Breast epithelium (tissue), 4 donors: ENCODE data around the gene PNLIP. TPM values are rescaled to one million over a fixed set of nuclear protein-coding genes. Genes with fewer than 3 reads are reported as not detected.

Experiments used
- DNase-seq, 2 donors: peaks; one replicate each; pipeline ENCODE4 v3.0.0-alpha.2; 2019; ENCODE audit warnings: low spot score in 2 of 2
- H3K27ac ChIP-seq, 2 donors: fragments of 200-600 bp; sonication (generic) in 1 of 2; one replicate each; pipeline ENCODE4 v1.5.1; 2016 to 2019; ENCODE audit warnings: mild to moderate bottlenecking in 1 of 2
- H3K27me3 ChIP-seq, 2 donors: fragments of 200-600 bp; sonication (generic) in 1 of 2; one replicate each; pipeline versions ENCODE4 v1.5.1 to v1.6.0; 2017 to 2019; ENCODE audit warnings: control low read depth in 1 of 2, mild to moderate bottlenecking in 1 of 2
- H3K36me3 ChIP-seq: fragments of 200-600 bp; one replicate; pipeline ENCODE4 v1.5.1; 2019
- H3K4me1 ChIP-seq, 2 donors: fragments of 200-600 bp; sonication (generic); one replicate each; pipeline ENCODE4 v1.5.1; 2016 to 2019; ENCODE audit warnings: control low read depth in 1 of 2
- H3K4me3 ChIP-seq, 3 donors: fragments of 200-600 bp; sonication (generic); 1 replicate in 2 of 3; 2 replicates in 1 of 3; pipeline ENCODE4 v1.5.1; 2016 to 2019; ENCODE audit warnings: mild to moderate bottlenecking in 3 of 3, moderate library complexity in 2 of 3
- H3K9me3 ChIP-seq, 2 donors: fragments of 200-600 bp; sonication (generic) in 1 of 2; one replicate each; pipeline ENCODE4 v1.5.1; 2016 to 2019; ENCODE audit warnings: control low read depth in 1 of 2
- POLR2A ChIP-seq: fragments of 450-650 bp; IDR thresholded peaks from one replicate; pipeline ENCODE4 v1.6.1; 2016; ENCODE audit warnings: antibody characterized with exemption, mild to moderate bottlenecking, moderate library complexity
- POLR2AphosphoS5 ChIP-seq, 3 donors: sonication (generic); formaldehyde crosslinking; IDR thresholded peaks; one replicate each; pipeline ENCODE4 v1.6.1; 2017; ENCODE audit warnings: antibody characterized with exemption in 3 of 3
- intact Hi-C: fragments of 100-400 bp; cut with DNase I; formaldehyde crosslinking; loops from one replicate; pipeline ENCODE4 v1.15.1; 2023; ENCODE audit warnings: low total_unique reads
- total RNA-seq, 3 donors: library from RNA; depleted of rRNA; stranded (reverse); fragments of >200 nt; gene quantifications; one replicate each; pipeline ENCODE4 v1.1.0, GENCODE V29; 2016
- TF ChIP-seq, protein P1 (sequence below), 3 donors: fragments of 450-650 bp; IDR thresholded peaks; one replicate each; pipeline ENCODE4 v1.5.1; 2016 to 2017; ENCODE audit warnings: antibody characterized with exemption in 3 of 3, mild to moderate bottlenecking in 3 of 3, moderate library complexity in 3 of 3

PNLIP gene
- total RNA-seq, 3 donors from 2014 or later, result not detected

DNA sequence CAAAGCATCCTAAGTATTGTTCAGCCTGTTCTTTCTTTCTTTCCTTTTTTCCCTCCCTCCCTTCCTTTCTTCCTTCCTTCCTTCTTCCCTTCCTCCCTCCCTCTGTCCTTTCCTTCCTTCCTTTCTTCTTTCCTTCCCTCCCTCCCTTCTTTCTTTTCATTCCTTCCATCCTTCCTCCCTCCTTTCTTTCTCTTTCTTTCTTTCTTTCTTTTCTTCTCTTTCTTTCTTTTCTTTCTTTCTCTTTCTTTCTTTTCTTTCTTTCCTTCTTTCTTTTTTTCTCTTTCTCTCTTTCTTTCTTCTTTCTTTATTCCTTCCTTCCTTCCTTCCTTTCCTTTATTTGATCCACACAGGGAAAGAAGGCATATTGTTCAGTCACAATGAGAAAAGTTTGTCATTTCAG is 21.2 kb downstream of the PNLIP start:
- H3K27ac ChIP-seq, result no peak overlapping the region
- no peaks in the 10 kb centered on the region for H3K27me3 ChIP-seq
- intact Hi-C loops, result no loop called here
- DNase-seq, result no peak
- no peak overlapping the region for H3K4me3 ChIP-seq
- no peak for TF ChIP-seq POLR2A
- no peak for TF ChIP-seq POLR2AphosphoS5 (IDR thresholded peaks at IDR 0.05)
- TF ChIP-seq, protein P1, sequence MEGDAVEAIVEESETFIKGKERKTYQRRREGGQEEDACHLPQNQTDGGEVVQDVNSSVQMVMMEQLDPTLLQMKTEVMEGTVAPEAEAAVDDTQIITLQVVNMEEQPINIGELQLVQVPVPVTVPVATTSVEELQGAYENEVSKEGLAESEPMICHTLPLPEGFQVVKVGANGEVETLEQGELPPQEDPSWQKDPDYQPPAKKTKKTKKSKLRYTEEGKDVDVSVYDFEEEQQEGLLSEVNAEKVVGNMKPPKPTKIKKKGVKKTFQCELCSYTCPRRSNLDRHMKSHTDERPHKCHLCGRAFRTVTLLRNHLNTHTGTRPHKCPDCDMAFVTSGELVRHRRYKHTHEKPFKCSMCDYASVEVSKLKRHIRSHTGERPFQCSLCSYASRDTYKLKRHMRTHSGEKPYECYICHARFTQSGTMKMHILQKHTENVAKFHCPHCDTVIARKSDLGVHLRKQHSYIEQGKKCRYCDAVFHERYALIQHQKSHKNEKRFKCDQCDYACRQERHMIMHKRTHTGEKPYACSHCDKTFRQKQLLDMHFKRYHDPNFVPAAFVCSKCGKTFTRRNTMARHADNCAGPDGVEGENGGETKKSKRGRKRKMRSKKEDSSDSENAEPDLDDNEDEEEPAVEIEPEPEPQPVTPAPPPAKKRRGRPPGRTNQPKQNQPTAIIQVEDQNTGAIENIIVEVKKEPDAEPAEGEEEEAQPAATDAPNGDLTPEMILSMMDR (IDR thresholded peaks at IDR 0.05), result no peak
- H3K9me3 ChIP-seq, result no peaks in the 10 kb centered on the region
- H3K4me1 ChIP-seq, result no peaks in the 10 kb centered on the region
- no peaks in the 10 kb centered on the region for H3K36me3 ChIP-seq

- no peaks in the 10 kb centered on the region for H3K9me3 ChIP-seq
- intact Hi-C loops, result no loop called here
- TF ChIP-seq POLR2AphosphoS5 (IDR thresholded peaks at IDR 0.05), result no peak
- H3K27me3 ChIP-seq, result no peaks in the 10 kb centered on the region
- H3K4me3 ChIP-seq, result no peak overlapping the region
- DNase-seq, result no peak
- no peaks in the 10 kb centered on the region for H3K36me3 ChIP-seq
- H3K4me1 ChIP-seq, result no peaks in the 10 kb centered on the region
- H3K27ac ChIP-seq, result no peak overlapping the region
These were observed 21.6 kb downstream of the PNLIP start for GRCh38 chr10:116567335-116567734.

DNA sequence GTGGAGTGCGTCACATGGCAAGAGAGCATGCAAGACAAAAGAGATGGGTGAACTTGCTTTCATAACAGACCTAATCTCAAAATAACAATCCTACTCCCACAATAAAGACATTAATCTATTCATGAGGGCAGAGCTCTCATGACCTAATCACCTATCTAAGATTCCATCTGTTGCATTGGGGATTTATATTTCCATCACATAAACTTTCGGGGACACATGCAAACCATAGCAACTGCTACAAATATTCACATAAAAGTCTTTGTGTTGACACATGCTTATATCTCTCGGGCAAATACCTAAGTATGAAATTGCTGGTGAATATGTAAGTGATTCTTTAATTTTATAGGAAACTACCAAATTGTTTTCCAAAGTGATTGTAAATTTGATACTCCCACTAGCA is 29.1 kb downstream of the PNLIP start:
- no peaks in the 10 kb centered on the region for H3K27me3 ChIP-seq
- DNase-seq, result no peak
- no peaks in the 10 kb centered on the region for H3K4me1 ChIP-seq
- TF ChIP-seq POLR2AphosphoS5 (IDR thresholded peaks at IDR 0.05) (no peak), POLR2A (no peak)
- TF ChIP-seq, protein P1 (IDR thresholded peaks at IDR 0.05), result no peak
- H3K27ac ChIP-seq, result no peak overlapping the region
- H3K36me3 ChIP-seq, result no peaks in the 10 kb centered on the region
- intact Hi-C loops, result no loop called here
- H3K4me3 ChIP-seq, result no peak overlapping the region
- H3K9me3 ChIP-seq, result no peaks in the 10 kb centered on the region

DNA sequence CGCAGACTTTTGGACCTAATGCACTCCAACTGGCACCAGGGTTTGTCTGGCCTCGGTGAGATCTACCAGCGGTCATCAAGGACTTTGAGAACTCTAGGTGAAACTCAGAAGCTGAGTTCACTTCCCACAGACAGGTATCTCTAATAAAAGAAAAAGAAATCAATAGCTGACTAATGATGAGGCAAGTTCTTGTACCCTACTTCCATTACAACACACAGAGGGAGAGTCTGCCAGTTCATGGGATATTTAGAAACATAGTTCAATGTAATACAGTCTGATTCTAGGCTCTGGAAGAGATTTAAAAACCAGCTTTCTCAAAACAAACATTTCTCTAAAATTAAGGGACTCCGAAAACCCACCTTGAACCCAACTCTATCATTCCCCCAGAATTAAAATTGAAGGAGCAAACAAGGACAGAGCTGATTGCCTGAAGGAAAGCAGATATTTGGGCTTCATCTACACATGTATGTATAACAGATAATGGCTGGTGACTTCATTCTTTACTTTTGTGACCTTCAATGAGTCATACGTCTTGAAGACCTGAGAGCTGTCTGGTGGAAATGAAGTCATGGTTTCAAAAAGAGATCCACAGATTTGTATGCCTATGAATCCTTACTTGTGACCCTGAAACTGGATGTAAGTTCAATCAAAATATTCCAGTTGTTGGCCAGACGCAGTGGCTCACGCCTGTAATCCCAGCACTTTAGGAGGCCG is 42.3 kb downstream of the PNLIP start:
- H3K4me1 ChIP-seq, result no peaks in the 10 kb centered on the region
- H3K9me3 ChIP-seq, result no peaks in the 10 kb centered on the region
- intact Hi-C loops, result no loop called here
- H3K36me3 ChIP-seq, result no peaks in the 10 kb centered on the region
- no peak overlapping the region for H3K27ac ChIP-seq
- no peak for DNase-seq
- TF ChIP-seq POLR2A (no peak), POLR2AphosphoS5 (IDR thresholded peaks at IDR 0.05) (no peak)
- TF ChIP-seq, protein P1 (IDR thresholded peaks at IDR 0.05), result no peak
- no peaks in the 10 kb centered on the region for H3K27me3 ChIP-seq
- no peak overlapping the region for H3K4me3 ChIP-seq

GRCh38 chr10:116588995-116589394 is 43.3 kb downstream of the PNLIP start:
- no peak for DNase-seq
- Histone ChIP-seq H3K4me1 (no peaks in the 10 kb centered on the region), H3K4me3 (no peak overlapping the region), H3K27ac (no peak overlapping the region), H3K27me3 (no peaks in the 10 kb centered on the region), H3K9me3 (no peaks in the 10 kb centered on the region), H3K36me3 (no peaks in the 10 kb centered on the region)
- intact Hi-C loops, result no loop called here
- TF ChIP-seq, protein P1 (IDR thresholded peaks at IDR 0.05), result no peak
- TF ChIP-seq POLR2A (no peak), POLR2AphosphoS5 (IDR thresholded peaks at IDR 0.05) (no peak)
